Gastroesophageal sphincter (tissue), 3 donors: ENCODE measurements around the gene NETO2.

Experiments used
- POLR2AphosphoS5 ChIP-seq: sonication (generic); formaldehyde crosslinking; IDR thresholded peaks from one replicate; pipeline ENCODE4 v1.6.1; 2017; ENCODE audit warnings: antibody characterized with exemption
- TF ChIP-seq, protein P1 (sequence below), 4 experiments: fragments of 200-600 bp in 2 of 4; fragments of 450-650 bp in 2 of 4; sonication (generic) in 1 of 4; IDR thresholded peaks; one replicate each; pipeline ENCODE4 v1.5.1; 2017 to 2019; ENCODE audit warnings: antibody characterized with exemption in 4 of 4, mild to moderate bottlenecking in 2 of 4, moderate library complexity in 2 of 4

- TF ChIP-seq, protein P1, sequence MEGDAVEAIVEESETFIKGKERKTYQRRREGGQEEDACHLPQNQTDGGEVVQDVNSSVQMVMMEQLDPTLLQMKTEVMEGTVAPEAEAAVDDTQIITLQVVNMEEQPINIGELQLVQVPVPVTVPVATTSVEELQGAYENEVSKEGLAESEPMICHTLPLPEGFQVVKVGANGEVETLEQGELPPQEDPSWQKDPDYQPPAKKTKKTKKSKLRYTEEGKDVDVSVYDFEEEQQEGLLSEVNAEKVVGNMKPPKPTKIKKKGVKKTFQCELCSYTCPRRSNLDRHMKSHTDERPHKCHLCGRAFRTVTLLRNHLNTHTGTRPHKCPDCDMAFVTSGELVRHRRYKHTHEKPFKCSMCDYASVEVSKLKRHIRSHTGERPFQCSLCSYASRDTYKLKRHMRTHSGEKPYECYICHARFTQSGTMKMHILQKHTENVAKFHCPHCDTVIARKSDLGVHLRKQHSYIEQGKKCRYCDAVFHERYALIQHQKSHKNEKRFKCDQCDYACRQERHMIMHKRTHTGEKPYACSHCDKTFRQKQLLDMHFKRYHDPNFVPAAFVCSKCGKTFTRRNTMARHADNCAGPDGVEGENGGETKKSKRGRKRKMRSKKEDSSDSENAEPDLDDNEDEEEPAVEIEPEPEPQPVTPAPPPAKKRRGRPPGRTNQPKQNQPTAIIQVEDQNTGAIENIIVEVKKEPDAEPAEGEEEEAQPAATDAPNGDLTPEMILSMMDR (IDR thresholded peaks at IDR 0.05) = no peak
- no peak for TF ChIP-seq POLR2AphosphoS5
These were observed 76.5 kb downstream of the NETO2 start for GRCh38 chr16:47067203-47067602.
